IMR-90 (cell line): ENCODE data around the gene ERC2.

Experiments
- BHLHE40 ChIP-seq: fragments of 150-350 bp; IDR thresholded peaks from 2 replicates; pipeline ENCODE4 v1.6.1; 2016; ENCODE audit warnings: mild to moderate bottlenecking, low read depth, low read length
- CHD1 ChIP-seq: IDR thresholded peaks from 2 replicates; pipeline ENCODE4 v1.6.1; 2012; ENCODE audit warnings: low read depth, low read length, improper control_type of control experiment
- CTCF ChIP-seq: conservative IDR thresholded peaks from 2 replicates; pipeline ENCODE4 v1.5.1; 2012; ENCODE audit warnings: mild to moderate bottlenecking, low read depth, low read length, improper control_type of control experiment
- POLR2A ChIP-seq: IDR thresholded peaks from 2 replicates; pipeline ENCODE4 v1.6.1; 2012; ENCODE audit warnings: mild to moderate bottlenecking, low read depth, low read length
- USF2 ChIP-seq: fragments of 150-350 bp; IDR thresholded peaks from 2 replicates; pipeline ENCODE4 v1.6.1; 2017; ENCODE audit warnings: mild to moderate bottlenecking, antibody characterized with exemption, low read length, low read depth

GRCh38 chr3:56173601-56174000 lies 294.7 kb downstream of the ERC2 start:
- TF ChIP-seq CTCF, result no peak
- no peak for TF ChIP-seq POLR2A
- TF ChIP-seq BHLHE40, result no peak
- TF ChIP-seq USF2, result no peak
- no peak for TF ChIP-seq CHD1
